ENCODE data around the gene AIF1L.
"Not testable (repeated sequence)": the region's sequence is repeated elsewhere in the genome, so short reads cannot be mapped to it uniquely, and the experiment has no call there.

The AIF1L gene

GRCh38 chr9:131121346-131121745, 25.0 kb downstream of the AIF1L start:
- DNase-seq (ENCODE audit: low spot score) = no peak

- no peak for DNase-seq (ENCODE audit: low spot score)
Measured at GRCh38 chr9:131122158-131122557, 25.8 kb downstream of the AIF1L start.

GRCh38 chr9:131125038-131125287, 28.6 kb downstream of the AIF1L start:
- no peak for DNase-seq (ENCODE audit: low spot score)

GRCh38 chr9:131125288-131126058, 29.1 kb downstream of the AIF1L start, which contains the start of gene NUP214:
Gene NUP214 (plus strand): TSS chr9:131125586. CDS start chr9:131125705, 119 bp downstream.
- peak; percentile 99 for DNase-seq (ENCODE audit: low spot score)

GRCh38 chr9:131126059-131126426, 29.7 kb downstream of the AIF1L start:
- DNase-seq (ENCODE audit: low spot score) = no peak

- no peak for DNase-seq (ENCODE audit: low spot score)
Measured at GRCh38 chr9:131129183-131129582, 32.9 kb downstream of the AIF1L start.

- DNase-seq (ENCODE audit: low spot score) = no peak
Measured at GRCh38 chr9:131138676-131139075, 42.3 kb downstream of the AIF1L start.

GRCh38 chr9:131140112-131140511, 43.8 kb downstream of the AIF1L start:
- DNase-seq (ENCODE audit: low spot score) = no peak

- DNase-seq (ENCODE audit: low spot score) = no peak
Measured at GRCh38 chr9:131140550-131140949, 44.2 kb downstream of the AIF1L start.

- no peak for DNase-seq (ENCODE audit: low spot score)
Measured at GRCh38 chr9:131142160-131142559, 45.8 kb downstream of the AIF1L start.

GRCh38 chr9:131144201-131144600, 47.9 kb downstream of the AIF1L start:
- DNase-seq (ENCODE audit: low spot score) = no peak

GRCh38 chr9:131145245-131145644, 48.9 kb downstream of the AIF1L start:
- no peak for DNase-seq (ENCODE audit: low spot score)

GRCh38 chr9:131146186-131146585, 49.9 kb downstream of the AIF1L start:
- DNase-seq (ENCODE audit: low spot score) = no peak

GRCh38 chr9:131148276-131148675, 51.9 kb downstream of the AIF1L start:
- no peak for DNase-seq (ENCODE audit: low spot score)

GRCh38 chr9:131148966-131149687, 52.8 kb downstream of the AIF1L start:
- DNase-seq (ENCODE audit: low spot score) = no peak

- no peak for DNase-seq (ENCODE audit: low spot score)
Measured at GRCh38 chr9:131149688-131150053, 53.3 kb downstream of the AIF1L start.

GRCh38 chr9:131153595-131153994, 57.3 kb downstream of the AIF1L start:
- no peak for DNase-seq (ENCODE audit: low spot score)

GRCh38 chr9:131158673-131159072, 62.3 kb downstream of the AIF1L start:
- not testable (repeated sequence) for DNase-seq (ENCODE audit: low spot score)

GRCh38 chr9:131160416-131161112, 64.2 kb downstream of the AIF1L start:
- DNase-seq (ENCODE audit: low spot score) = no peak

GRCh38 chr9:131161585-131161984, 65.3 kb downstream of the AIF1L start:
- no peak for DNase-seq (ENCODE audit: low spot score)

- no peak for DNase-seq (ENCODE audit: low spot score)
Measured at GRCh38 chr9:131162886-131163285, 66.6 kb downstream of the AIF1L start.

- DNase-seq (ENCODE audit: low spot score) = no peak
Measured at GRCh38 chr9:131165523-131165922, 69.2 kb downstream of the AIF1L start.

- no peak for DNase-seq (ENCODE audit: low spot score)
Measured at GRCh38 chr9:131167146-131167692, 70.9 kb downstream of the AIF1L start.
